GM13976 (cell line): ENCODE data around the gene GUSB.
"Not testable (repeated sequence)": the region's sequence is repeated elsewhere in the genome, so short reads cannot be mapped to it uniquely, and the experiment has no call there.

Experiments used
- DNase-seq: peaks from one replicate; pipeline ENCODE4 v3.0.0; 2012; ENCODE audit warnings: low spot score
- CTCF ChIP-seq: IDR thresholded peaks from 2 replicates; pipeline ENCODE4 v1.5.1; 2012; ENCODE audit warnings: borderline replicate concordance, mild to moderate bottlenecking; ENCODE audit not compliant: insufficient read depth; ENCODE audit errors: extremely low read depth, missing control alignments, control extremely low read depth
- in situ Hi-C: fragments of 300-500 bp; cut with MboI; formaldehyde crosslinking; loops from one replicate; pipeline ENCODE4 v1.12.0; 2022; ENCODE audit warnings: low sequenced_read_pairs, mixed read lengths, inconsistent platforms; ENCODE audit not compliant: unreplicated experiment

The GUSB gene

DNA sequence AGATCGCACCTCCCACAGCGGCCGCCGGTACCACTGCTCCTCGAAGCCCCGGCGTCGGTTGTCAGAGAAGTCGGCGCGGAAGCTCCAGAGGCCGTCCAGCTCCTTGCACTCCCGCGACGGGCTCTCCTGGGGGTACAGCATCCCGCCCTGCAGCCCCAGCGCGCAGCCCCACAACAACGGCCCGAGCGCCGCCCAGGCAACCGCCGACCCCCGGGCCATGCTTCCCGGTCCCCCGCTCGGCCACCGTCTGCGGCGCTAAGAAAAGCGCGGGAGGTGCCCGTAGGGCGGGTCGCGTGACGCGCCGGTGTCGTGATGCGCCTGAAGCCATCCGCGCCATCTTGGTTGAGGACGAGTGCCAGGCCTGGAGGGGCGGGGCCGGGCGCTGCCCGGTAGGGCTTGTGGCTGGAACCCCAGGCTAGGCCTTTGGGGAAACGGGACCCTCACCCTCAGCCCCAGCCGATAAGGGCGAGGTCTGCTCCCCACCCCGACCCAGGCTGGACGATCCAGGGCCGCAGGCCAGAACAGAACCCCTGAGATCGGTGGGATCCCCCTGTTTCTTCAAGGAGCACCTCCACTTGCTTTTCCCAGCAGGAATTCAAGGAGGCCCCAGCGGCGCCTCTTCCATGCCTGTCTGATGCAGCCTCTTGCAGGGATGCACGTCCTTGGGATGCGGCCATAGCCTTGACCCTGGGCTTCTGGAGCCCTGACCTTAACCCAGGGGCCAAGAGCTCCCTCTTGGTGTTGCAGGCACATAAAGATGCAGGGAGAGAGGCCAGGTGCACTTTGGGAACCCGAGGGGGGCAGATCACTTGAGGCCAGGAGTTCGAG, at the start of gene GUSB:
Gene GUSB (minus strand): TSS at position 249 of the 828 bp plus-strand sequence. CDS start 30 bp downstream, at position 219.
- TF ChIP-seq CTCF = no peak
- in situ Hi-C loops = no loop called here
- DNase-seq = peak; percentile 95

GRCh38 chr7:66028342-66028741, 46.3 kb upstream of the GUSB start:
- DNase-seq, in situ Hi-C loops: not testable (repeated sequence)

GRCh38 chr7:66016131-66016461, 34.1 kb upstream of the GUSB start:
- no peak for DNase-seq
- in situ Hi-C loops = no loop called here
- TF ChIP-seq CTCF = no peak

DNA sequence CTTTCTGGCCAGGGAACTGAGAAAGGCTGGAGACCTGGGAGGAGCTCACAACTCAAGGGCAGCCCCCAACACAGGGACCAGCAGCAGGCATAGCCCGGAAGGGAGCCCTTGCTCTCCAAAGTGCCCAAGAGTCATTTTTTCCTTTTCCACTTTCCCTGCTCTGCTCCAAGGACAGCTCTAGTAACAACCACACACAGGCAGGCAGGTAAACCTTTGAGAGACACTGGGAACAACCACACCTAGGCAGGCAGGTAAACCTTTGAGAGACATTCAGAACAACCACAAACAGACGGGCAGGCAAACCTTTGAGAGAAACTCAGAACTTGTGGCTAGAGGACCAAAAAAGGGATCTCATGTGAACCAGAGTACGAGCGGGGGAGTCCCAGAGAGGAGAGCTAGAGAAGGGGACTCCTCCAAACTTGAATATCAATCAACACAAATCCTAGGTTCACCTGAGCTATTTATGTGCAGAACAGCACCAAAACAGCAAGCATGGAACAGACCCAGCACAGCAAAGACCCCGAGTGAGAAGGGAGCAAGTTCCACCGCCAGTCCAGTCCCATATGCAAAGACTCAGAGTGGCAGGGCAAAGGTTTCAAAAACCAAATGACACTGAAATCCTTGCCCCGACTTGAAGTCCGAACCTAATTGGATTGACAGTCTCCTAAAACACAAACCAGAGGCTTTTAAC, 33.6 kb upstream of the GUSB start:
- no peak for TF ChIP-seq CTCF
- in situ Hi-C loops = no loop called here
- DNase-seq = no peak

- in situ Hi-C loops = no loop called here
- peak; percentile 39 for TF ChIP-seq CTCF
- DNase-seq = peak; percentile 25
Measured at GRCh38 chr7:66013938-66014337, 31.9 kb upstream of the GUSB start.

GRCh38 chr7:66007232-66007631, 25.2 kb upstream of the GUSB start:
- DNase-seq = no peak
- in situ Hi-C loops = no loop called here
- TF ChIP-seq CTCF = no peak

GRCh38 chr7:66005115-66005671, 23.2 kb upstream of the GUSB start:
- in situ Hi-C loops, DNase-seq: not testable (repeated sequence)

DNA sequence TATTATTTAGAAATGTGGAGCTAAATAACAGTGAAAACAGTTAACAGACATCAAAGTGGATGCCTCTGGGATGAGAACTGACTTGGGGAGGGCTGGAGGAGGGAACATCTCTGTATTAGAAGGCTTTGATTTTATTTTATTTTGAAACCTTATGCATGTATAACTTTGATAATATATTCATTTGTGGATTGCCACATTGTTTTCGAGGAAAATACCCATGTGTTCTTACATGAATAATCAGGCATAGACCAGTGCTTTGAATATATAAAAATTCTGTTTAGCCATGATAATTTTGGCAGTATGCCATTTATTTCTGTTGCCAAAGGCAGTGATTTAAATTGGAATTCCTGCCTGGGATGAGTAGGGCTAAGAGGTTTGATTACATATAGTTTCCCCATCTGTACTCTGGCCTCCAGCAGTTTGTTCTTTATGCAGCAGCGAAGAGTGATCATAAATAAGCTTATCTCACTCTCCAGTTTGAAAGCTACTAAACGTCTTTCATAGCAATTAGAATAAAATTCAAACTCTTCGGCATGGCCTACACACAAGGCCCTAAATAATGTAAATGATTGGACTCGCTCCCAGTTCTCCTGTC, 18.9 kb upstream of the GUSB start:
- in situ Hi-C loops, DNase-seq: not testable (repeated sequence)

- in situ Hi-C loops = not testable (repeated sequence)
Measured at GRCh38 chr7:65994984-65995383, 13.0 kb upstream of the GUSB start.

More at GRCh38 chr7:65994984-65995383, 13.0 kb upstream of the GUSB start:
- DNase-seq = not testable (repeated sequence)
